Colon (tissue), 2 donors: ENCODE data around the gene CST3.
"Not testable (repeated sequence)": the region's sequence is repeated elsewhere in the genome, so short reads cannot be mapped to it uniquely, and the experiment has no call there.

ENCODE experiments used
- FAIRE-seq: peaks from 2 replicates; lab custom pipeline; 2012; peaks lifted over from hg19 to GRCh38; lab: Jason Lieb, UNC
- donor health status: control.
- donor health status: control.

Gene CST3

DNA sequence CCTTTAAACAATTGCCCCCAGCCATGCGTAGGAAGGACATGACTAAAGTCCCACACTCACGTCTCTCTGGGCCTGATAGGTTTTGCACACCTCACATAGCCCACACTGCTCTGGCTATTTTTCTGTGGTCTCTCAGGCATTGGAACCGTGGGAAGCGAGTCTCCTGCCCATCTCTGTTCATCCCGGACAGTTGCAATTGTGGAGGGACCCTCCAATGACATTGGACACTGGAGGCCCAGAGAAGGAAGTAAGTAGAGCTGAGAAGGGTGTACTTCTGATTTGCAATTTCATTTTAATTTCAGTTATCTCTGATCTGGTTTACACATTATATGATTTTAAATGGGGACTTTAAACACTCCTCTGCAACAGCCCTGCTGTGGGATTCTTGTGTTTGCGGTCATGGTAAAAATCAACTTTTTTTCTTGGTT lies 23.3 kb upstream of the CST3 start:
- no peak for FAIRE-seq

DNA sequence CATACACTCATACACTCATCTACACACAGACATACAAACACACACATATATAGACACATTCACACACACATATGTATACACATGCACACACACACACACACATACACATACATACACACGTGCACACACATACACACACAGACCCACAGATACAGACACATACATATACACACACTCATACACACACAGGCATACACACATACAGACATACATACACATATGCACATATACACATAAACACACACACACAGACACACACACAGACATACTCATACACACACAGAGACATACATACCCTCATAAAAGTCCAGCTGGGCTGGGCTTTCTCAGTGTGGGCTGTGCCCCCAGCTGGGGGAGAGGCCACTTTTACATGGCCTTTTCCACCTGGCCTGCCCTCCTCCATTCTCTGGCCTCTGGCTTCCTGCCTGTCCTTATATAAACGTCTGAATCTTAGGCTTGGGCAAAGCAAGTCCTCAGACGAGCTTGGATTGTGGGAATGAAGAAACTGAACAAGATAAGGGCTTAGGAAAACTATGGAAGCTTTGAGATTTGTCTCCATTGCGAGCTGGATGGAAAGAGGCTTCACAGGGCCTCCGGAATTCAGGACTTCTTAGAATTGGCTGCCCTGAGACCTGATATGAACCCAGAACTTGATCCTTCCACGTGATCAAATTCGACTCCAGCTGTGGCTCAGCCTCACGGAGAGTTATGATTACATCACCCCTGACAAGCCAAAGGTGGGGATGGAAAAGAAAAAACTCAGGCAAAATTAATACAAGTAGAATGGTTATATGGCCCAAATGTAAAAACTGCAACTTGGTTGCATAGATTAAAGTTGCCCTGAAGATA lies 22.5 kb upstream of the CST3 start:
- no peak for FAIRE-seq

DNA sequence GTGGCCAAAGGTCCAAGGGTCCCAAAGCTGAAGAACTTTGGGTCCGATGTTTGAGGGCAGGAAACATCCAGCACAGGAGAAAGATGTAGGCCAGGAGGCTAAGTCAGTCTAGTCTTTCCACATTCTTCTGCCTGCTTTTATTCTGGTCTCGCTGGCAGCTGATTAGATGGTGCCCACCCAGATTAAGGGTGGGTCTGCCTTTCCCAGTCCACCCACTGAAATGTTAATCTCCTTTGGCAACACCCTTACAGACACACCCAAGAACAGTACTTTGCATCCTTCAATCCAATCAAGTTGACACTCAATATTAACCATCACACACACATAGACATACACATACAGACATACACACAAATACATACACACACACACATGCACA lies 21.8 kb upstream of the CST3 start:
- FAIRE-seq, result not testable (repeated sequence)

DNA sequence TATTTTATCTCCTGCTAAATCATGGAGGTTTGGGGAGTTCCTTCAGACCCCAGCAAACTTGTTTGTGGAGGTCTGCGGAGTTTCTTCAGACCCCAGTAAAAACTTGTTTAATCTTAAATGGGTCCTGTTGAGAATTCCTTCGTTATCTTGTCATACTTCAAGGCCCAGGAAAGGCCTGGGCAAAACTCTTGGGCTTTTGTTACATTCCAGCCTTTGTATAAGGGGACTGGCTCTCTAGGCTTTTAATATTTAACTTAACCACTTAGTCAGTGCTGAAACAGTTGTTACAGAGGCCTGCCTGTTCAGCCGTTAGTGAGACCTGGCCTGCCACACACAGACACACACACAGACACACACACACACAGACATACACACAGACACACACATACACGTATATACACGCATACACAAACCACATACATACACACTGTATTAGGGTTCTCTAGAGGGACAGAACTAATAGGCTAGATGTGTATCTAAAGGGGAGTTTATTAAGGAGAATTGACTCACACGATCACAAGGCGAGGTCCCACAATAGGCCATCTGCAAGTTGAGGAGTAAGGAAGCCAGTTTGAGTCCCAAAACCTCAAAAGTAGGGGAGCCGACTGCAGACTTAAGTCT lies 21.3 kb upstream of the CST3 start:
- FAIRE-seq, result no peak

DNA sequence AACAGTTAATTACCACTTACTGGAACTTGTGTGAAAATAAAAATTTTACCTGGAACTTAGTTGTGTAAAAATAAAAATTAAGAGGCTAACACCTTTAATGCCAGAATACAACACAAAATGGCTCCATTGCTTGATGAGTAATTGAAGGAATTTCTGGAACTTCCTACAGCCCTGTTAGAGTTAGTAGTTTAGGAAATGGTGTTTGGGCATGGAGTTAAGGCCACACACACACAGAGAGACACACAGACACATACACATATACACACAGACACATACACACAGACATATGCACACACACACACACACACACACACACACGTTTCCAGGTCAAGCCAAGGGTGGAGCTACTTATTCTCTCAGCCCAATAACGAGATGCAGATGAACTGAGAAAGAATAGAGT lies 20.6 kb upstream of the CST3 start:
- no peak for FAIRE-seq

DNA sequence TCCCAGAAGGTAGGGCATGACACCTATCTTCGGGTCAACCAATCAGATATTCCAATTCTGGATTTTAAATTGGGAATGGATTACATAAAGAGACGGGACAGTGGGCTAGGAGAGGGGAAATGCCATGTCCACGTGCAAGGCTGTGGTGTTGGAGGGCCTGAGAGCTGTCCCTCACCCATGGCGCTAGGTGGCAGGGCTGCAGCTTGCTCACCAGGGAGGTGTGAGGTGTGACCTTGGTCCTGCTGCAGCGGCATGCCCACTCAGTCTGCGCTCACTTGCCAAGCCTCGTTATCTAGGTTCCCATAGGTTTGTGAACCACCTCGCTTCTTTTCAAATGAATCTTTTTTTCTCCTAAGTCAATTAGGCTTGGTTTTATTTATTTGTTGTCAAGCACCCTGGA lies 19.4 kb upstream of the CST3 start:
- FAIRE-seq, result no peak

DNA sequence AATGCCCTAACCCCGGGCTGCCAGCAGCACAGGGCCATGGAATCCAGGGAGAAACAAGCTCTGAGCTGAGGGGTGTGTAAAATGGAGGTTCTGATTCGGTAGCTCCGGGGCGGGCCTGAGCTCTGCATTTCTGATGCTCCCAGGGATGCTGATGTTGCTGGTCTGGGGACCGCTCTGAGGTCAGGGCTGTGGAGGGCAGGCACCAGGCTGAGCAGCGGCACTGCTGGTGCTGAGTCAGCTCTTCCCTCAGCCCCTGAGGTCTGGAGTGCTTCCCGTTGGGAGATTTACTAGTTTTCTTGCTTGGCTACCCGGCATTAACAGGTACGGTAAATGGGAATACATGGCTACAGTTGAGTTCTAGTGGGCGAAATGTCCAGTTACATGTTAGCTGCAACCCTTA lies 18.6 kb upstream of the CST3 start:
- no peak for FAIRE-seq

DNA sequence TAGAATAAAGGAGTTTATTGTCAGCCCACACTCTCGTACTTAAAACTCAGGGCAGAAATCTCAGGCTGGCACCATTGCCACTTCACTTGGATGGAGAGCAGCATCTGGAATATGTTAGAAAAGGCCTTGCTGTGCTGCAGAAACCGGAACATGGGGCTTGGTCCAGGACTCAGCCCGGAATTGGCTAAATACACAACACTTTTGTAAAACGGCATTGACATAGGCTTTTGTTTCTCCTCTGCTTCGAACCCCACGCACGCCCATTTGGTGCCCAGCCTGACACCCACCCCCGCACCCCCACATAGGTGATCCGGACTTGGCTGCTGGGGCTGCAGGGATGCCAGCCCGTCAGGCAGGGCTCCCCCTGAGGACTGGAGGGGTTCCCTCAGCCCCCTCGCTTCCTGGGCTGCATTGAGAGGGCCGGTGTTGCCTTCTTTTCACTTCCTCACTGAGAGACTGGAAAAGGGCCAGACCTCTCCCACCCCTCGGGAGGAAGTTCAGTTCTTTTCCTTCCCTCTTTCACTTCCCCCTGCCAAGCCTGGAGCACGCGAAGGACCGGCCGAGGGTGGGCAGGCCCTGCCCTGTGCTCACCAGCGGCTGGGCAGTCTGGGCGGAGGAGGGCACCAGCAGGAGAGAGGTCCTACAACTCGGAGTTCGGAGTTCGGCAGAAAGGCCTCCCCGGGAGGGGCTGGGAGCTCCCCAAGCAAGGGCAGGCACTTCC lies 17.9 kb upstream of the CST3 start:
- no peak for FAIRE-seq

DNA sequence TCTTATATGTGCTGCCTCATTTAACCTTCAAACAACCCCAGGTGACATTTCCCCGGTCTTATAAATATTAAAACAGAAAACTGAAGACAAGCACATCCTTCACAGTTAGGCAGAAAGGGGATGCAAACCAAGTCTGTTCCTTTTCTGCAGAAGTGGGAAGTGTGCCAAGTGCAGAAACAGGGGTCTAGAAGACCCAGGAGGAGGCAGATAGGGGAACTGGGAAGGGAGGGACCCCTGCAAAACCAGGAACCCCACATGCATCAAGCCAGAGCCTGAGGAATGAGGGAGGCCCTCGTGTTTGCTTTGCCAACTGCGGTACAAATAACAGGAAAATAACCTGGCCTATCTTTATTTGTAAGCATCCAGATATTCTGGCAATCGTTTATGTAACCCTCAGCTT lies 17.0 kb upstream of the CST3 start:
- no peak for FAIRE-seq

DNA sequence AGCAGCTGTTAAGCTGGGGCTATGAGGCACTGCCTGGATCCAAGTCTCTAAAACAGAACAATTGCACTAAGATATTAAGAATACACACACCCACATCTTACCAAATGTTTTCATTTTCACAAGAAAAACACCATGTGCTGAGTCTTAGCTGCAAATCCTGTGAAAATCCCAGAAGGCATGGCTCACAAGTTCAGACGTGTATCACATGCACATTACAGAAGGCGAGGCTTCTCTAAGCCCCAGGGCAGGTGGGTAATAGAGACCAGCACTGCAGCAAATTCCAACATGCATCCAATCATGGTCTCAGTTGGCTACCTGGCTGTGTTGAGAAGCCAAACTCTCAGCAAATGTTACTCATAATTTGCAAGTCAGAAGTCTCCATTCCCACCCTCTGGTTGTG lies 16.2 kb upstream of the CST3 start:
- no peak for FAIRE-seq

DNA sequence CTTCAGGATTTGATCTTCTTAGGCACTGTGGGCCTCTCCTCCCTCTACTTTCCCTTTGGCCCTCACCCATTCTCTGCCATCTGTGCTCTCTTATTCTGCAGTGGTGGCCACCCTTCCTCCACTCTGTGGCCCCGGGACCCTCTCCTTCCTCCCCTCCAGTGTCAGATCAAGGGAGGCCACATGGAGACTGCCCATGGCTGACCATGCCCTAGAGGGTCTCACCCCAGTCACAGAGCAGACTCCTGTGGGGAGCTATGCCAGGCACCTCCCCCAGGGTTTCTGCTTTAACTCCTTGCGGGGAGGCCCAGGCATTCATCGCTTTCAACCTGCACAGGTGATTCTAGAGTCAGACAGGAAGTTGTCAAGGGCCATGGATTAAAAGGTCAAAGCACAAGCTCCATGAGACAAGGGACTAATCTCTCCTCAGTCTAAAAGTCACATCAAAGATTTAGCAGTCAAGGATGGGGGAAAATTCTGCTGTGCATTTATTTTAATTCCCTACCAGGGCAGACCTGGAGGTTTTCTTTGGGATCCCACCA lies 15.7 kb upstream of the CST3 start:
- FAIRE-seq, result no peak

DNA sequence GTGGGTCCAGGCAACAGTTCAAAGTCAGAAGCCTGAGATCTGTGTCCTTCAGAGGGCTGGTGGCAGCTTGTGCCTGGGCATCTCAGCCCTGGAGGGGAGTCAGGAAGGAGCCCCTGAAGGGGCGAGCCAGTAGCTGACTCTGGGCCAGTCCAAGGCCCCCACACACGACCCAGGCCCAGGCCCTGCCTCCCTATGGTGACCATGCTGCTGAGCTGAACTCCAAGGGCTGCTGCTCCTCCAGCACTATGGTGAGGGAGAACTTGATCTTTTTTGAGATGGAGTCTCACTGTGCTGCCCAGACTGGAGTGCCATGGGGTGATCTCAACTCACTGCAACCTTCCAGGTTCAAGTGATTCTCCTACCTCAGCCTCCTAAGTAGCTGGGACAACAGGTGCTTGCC lies 15.2 kb upstream of the CST3 start:
- FAIRE-seq, result no peak

DNA sequence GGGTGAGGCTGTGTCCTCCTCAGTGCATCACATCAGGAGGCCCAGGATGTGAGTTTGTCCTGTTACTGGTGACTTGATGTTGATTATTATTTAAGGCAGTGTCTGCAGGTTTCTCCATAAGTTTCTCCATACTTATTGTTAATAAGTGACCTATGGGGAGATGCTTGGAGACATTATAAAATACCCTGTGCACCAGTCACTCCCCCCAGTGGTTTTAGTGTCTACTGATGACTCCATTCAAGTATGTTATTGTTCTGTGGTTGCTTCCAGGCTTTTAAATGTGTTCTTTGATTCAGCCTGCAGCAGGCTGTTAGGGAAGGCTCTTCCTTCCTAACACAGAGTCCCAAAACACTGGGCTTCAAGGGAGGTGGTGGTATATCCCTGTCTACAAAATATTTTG lies 14.6 kb upstream of the CST3 start:
- no peak for FAIRE-seq

DNA sequence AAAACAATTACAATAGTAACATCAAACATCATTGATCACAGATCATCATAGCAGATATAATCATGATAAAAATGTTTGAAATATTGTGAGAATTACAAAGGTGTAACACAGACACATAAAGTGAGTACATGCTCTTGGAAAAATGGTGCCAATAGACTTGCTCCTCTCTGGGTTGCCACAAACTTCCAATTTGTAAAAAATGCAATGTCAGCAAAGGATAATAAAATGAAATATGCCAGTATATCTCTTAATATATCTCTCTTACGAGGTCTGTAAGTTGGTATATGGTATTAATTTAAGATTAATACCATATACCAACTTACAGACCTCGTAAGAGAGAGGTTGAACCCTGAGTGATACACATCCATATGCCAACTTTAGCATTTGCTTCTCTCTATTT lies 13.4 kb upstream of the CST3 start:
- FAIRE-seq, result no peak

DNA sequence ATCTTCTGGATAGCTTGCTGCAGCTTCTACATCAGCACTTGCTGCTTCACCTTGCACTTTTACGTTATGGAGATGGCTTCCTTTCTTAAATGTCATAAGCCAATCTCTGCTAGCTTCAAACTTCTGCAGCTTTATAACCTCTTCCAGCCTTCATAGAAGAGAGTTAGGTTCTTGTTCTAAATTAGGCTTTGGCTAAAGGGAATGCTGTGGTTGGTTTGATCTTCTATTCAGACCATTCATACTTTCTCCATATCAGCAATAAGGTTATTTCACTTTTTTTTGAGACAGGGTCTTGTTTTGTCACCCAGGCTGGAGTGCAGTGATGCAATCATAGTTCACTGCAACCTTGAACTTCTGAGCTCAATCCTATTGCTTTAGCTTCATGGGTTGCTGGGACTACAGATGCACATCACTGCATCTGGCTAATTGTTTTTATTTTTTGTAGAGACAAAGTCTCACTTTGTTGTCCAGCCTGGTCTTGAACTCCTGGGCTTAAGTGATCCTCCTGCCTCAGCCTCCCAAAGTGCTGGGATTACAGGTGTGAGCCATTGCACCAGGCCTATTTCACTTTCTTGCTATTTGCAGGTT lies 12.2 kb upstream of the CST3 start:
- no peak for FAIRE-seq

DNA sequence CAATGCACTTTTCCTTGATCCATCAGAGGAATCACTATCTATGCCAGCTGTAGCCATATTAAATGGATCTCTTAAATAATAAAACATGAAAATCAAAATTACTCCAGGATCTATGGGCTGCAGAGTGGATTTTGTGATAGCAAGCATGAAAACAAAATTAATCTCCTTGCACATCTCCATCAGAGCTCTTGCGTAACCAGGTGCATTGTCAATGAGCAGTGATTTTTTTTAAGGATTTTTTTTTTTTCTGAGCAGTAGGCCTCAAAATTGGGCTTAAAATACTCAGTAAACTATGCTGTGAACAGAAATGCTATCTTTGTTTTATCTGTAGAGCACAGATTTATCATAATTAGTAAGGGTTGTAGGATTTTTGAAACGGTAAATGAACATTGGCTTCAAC lies 11.5 kb upstream of the CST3 start:
- no peak for FAIRE-seq

DNA sequence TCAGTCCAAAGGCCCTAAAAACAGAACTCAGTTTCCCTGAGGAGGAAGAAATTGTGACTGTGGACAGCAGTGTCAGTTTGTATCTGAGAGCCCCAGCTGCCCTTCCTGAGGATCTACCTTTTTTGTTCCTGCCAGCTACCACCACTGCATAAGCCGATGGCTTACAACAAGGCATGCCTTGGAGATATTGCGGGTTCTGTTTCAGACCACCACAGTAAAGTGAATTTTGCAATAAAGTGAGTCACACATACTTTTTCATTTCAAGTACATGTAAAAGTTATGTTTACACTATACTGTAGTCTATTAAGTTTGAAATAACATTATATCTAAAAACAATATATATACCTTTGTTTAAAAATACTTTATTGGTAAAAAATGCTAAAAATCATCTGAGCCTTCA lies 9.6 kb upstream of the CST3 start:
- no peak for FAIRE-seq

DNA sequence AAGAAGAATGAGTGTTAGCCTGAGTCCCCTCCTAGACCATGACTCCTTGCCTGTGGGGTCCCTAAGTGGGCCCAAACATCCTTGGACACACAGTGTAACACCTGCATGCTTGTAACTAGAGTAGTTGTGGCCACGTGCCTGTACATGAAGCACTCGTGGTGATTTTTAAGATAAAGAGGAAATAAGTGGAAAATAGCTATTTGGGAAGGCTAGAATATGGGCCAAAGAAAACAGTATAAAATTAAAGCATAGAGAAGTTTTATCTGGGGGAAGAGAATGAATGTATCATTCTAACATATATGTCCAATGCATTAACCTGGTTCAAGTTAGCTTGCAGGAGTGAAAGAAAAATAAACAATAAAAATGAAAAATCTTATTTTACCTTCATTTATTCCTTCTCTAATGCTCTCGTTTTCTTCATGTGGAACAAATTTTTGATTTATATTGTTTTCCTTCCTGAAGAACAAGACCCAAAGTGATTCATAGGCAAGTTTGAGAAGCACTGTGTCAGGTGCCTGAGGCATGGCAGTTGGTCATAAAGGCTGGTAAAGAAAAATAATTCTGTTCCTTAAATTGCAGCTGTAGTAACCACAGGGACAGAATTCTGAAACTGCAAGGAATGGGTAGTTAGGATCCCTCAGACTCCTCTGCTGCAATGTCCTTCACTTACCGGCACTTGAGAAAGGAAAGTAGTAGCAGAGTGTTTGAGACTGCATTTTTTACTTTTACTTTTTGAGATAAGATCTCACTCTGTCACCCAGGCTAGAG lies 8.5 kb upstream of the CST3 start:
- no peak for FAIRE-seq

DNA sequence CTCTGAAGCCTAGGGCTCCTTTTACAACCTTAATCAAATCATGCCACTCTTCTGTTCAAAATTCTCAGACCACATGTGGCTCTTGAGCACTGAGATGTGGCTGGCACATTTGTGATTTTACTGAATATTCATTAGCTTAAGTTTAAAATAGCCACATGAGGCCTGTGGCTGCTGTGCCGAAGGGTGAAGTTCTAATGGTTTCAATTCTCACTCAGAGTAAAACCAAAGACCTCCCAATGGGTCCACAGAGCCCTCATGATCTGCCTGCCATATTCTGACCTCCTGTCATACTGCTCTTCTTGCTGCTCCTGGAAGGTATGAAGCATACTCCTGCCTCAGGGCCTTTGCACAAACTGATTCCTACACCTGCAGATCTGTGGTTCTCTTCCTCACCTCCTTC lies 7.8 kb upstream of the CST3 start:
- FAIRE-seq, result no peak

DNA sequence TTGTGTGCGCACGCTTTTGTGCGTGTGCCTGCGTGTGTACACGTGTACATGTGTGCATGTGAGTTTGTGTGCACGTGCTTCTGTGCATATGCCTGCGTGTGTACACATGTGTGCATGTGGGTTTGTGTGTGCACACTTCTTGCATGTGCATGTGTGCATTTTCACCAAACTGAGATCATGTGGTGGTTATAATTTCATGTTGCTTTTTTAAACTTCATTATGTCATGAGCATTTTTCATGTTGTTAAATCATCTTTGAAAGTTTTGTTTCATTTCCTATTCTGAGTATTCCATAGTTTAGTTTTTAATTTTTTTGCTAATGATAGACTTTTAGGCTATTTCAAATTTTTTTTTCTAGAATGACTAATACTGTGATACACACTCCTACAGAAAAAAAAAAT lies 6.4 kb upstream of the CST3 start:
- FAIRE-seq, result no peak

DNA sequence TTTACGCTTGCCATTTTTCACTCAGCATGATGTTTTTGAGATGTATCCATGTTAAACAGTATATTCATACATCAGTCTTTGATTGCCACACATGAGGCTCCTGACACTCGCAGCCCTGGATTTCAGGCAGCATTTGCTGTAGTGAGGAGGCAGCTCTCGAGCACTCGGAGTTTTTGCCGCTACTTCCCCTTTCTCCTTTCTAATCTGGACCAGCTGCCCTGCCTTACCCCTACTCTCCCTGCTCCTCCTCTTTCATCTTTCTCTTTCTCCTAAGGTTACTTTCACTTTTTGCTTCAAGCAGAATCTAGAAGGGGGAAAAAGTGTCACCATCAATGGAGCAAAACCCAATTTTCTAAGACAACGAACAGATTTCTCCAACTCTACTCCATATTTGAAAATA lies 5.9 kb upstream of the CST3 start:
- no peak for FAIRE-seq
